Fibroblast of the aortic adventitia (primary cell): ENCODE data around the gene OR13C2. TPM values are rescaled to one million over a fixed set of nuclear protein-coding genes. Genes with fewer than 3 reads are reported as not detected.
"Not testable (repeated sequence)": the region's sequence is repeated elsewhere in the genome, so short reads cannot be mapped to it uniquely, and the experiment has no call there.

Experiments used
- DNase-seq: peaks from one replicate; pipeline ENCODE4 v3.0.0-alpha.2; 2010; ENCODE audit warnings: low read depth
- H3K4me3 ChIP-seq: 2 replicates; pipeline ENCODE4 v1.5.1; 2011; ENCODE audit warnings: low read depth, mild to moderate bottlenecking, control low read depth, low read length, moderate library complexity
- total RNA-seq: library from RNA; depleted of rRNA; stranded (reverse); fragments of >200 nt; gene quantifications from 2 replicates; pipeline ENCODE4 v1.2.3, GENCODE V29; 2012; ENCODE audit warnings: low replicate concordance
- TF ChIP-seq, protein P1 (sequence below): IDR thresholded peaks from 2 replicates; pipeline ENCODE4 v1.5.1; 2011; ENCODE audit warnings: mild to moderate bottlenecking, low read length, control low read depth, inconsistent platforms; ENCODE audit not compliant: insufficient read depth

The OR13C2 gene, protein sequence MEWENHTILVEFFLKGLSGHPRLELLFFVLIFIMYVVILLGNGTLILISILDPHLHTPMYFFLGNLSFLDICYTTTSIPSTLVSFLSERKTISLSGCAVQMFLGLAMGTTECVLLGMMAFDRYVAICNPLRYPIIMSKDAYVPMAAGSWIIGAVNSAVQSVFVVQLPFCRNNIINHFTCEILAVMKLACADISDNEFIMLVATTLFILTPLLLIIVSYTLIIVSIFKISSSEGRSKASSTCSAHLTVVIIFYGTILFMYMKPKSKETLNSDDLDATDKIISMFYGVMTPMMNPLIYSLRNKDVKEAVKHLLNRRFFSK
- not detected in 2 replicates for total RNA-seq

DNA sequence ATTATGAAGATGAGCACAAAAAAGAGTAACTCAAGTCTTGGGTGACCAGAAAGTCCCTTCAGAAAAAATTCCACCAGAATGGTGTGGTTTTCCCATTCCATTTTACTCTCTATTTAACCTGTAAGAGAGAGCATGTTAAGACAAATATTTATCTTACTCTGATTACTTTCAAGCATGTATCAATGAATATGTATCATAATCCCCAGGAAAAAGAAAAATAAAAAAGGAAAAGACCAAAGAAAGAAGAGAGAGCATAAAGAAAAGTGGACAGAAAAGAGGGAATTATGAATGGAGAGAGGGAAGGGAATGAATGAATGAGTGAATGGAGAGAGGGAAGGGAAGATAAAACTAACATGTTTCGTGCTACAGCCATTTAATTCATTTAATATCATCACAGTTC lies at the start of gene OR13C2:
Gene OR13C2, minus strand, starts transcription at position 101 of the 400 bp plus-strand sequence. Its CDS starts 0 bp downstream, at position 101.
- not testable (repeated sequence) for DNase-seq

DNA sequence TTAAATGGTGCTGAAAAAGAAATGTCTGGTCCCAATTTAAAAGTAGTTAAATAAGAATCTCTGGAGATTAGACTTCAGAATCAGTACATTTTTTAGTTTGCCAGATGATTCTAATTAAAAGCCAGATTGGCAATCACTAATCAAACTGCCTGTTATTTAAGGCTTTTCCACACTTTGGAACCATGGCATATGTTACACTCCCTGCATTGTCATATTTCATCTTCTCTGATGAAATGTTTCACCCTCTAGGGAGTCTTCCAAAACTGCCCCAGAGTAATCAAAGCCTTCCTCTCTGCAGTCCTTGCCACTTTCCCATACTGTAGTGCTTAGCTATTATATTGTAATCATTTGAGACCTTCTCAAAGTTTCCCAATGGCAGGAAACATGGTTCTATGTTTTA lies 30.0 kb upstream of the OR13C2 start:
- H3K4me3 ChIP-seq: no peak overlapping the region
- TF ChIP-seq, protein P1, sequence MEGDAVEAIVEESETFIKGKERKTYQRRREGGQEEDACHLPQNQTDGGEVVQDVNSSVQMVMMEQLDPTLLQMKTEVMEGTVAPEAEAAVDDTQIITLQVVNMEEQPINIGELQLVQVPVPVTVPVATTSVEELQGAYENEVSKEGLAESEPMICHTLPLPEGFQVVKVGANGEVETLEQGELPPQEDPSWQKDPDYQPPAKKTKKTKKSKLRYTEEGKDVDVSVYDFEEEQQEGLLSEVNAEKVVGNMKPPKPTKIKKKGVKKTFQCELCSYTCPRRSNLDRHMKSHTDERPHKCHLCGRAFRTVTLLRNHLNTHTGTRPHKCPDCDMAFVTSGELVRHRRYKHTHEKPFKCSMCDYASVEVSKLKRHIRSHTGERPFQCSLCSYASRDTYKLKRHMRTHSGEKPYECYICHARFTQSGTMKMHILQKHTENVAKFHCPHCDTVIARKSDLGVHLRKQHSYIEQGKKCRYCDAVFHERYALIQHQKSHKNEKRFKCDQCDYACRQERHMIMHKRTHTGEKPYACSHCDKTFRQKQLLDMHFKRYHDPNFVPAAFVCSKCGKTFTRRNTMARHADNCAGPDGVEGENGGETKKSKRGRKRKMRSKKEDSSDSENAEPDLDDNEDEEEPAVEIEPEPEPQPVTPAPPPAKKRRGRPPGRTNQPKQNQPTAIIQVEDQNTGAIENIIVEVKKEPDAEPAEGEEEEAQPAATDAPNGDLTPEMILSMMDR: no peak
- DNase-seq: no peak

More for the DNA sequence above, at the start of gene OR13C2:
- H3K4me3 ChIP-seq: not testable (repeated sequence)

DNA sequence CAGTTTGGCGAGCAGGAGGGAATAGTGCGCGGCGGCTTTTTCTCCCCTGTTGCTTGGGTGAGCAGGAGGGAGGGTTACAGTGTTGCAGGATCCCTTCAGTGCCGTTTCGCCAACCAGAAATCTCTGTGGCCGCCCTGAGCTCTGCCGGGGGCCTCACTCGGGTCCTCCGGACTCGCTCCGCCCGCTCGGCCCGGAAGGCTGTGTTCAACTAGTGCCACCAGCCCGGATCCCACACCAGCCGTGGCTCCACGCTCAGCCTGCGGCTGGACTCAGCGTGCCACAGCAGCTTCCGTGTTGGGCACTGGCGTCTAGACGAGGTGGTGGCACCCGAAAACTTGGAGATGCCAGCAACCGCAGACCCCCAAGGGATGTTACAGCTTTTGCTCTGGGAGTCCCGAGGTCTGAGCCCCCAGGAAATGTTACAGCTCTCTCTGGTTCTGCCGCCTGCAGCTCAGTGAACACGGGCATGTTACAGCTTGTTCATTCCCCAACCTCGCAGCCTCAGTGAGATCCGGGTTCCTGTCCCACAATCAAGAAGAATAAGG lies 28.6 kb upstream of the OR13C2 start:
- H3K4me3 ChIP-seq: no peak overlapping the region
- TF ChIP-seq, protein P1: no peak
- DNase-seq: no peak

DNA sequence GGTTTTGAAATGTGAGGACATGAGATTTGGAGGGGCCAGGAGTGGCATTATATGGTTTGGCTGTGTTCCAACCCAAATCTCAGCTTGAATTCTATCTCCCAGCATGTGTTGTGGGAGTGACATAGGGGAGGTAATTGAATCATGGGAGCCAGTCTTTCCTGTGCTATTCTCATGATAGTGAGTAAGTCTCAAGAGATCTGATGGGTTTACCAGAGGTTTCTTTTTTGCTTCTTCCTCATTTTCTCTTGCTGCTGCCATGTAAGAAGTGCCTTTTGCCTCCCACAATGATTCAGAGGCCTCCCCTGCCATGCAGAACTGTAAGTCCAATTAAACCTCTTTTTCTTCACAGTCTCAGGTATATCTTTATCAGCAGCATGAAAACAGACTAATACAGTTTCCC lies 20.5 kb upstream of the OR13C2 start:
- DNase-seq, H3K4me3 ChIP-seq: not testable (repeated sequence)

DNA sequence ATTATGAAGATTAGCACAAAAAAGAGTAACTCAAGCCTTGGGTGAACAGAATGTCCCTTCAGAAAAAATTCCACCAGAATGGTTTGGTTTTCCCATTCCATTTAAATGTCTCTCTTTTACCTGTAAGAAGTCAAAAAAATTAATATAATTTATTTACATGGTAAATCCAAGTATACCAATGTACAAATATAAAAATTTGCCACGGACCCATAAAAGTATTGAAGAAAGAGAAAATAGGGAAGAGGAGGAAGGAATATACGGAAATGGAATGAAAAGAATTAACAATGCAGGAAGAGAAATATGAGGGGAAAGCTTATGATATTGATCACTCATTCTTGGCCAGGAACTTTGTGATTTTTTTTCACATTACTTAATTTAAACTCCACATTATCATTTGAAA lies 12.7 kb upstream of the OR13C2 start, which contains the start of gene OR13C9:
Gene OR13C9, minus strand, starts transcription at position 101 of the 400 bp plus-strand sequence. Its CDS starts 0 bp downstream, at position 101.
- DNase-seq: no peak
- H3K4me3 ChIP-seq: no peak within 1 kb of the TSS
- TF ChIP-seq, protein P1: no peak

DNA sequence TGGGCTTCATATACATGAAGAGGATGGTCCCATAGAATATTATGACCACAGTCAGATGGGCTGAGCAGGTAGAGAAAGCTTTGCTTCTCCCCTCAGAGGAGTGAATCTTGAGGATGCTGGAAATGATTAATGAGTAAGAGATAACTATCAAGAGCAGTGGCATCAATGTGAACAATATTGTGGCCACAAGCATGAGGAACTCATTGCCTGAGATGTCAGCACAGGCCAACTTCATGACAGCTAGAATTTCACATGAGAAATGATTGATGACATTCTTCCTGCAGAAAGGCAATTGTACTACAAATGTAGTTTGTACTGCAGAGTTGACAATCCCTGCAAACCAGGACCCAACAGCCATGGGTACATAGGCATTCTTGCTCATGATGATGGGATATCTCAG lies 12.0 kb upstream of the OR13C2 start:
- H3K4me3 ChIP-seq: no peak overlapping the region
- TF ChIP-seq, protein P1: no peak
- DNase-seq: no peak

DNA sequence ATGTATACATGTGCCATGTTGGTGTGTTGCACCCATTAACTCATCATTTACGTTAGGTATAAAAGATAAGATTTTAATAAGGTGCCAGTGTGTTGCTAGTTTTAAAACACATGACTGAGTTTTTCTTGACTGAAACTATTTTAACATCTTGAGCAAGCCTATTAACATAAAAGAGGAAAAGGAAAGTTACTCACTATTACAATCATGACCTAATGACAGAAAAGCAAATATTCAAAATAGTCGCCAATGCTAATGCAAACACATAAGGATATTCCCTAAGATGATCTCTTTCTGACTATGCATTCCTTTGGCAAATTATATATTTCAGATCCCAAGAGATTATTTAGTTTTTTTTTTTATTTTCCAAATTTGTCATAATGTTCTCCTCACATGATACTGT lies 5.8 kb upstream of the OR13C2 start:
- no peak for DNase-seq
- H3K4me3 ChIP-seq: no peak overlapping the region
- TF ChIP-seq, protein P1: no peak

DNA sequence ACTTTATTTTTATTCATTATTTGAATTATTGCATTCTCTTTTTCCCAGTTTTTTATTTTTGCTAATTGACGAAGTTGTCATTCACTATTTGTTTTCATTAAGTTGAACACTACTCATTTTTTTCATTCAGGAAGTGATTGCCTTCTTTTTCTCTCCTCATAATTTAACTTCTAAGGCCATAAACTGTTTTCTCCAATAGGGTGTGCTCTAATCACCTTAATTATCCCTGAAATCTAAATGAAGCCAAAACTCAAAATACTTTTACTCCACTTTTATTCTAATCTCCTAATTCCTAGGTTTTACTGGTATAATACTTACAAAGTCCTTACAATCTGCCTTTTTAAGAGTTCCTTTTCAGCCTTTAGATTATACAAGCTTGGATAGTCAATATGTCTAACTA lies 2.9 kb upstream of the OR13C2 start:
- TF ChIP-seq, protein P1: no peak
- H3K4me3 ChIP-seq: no peak overlapping the region
- DNase-seq: no peak
